Measurements from ENCODE around the gene FRMD3.

DNA sequence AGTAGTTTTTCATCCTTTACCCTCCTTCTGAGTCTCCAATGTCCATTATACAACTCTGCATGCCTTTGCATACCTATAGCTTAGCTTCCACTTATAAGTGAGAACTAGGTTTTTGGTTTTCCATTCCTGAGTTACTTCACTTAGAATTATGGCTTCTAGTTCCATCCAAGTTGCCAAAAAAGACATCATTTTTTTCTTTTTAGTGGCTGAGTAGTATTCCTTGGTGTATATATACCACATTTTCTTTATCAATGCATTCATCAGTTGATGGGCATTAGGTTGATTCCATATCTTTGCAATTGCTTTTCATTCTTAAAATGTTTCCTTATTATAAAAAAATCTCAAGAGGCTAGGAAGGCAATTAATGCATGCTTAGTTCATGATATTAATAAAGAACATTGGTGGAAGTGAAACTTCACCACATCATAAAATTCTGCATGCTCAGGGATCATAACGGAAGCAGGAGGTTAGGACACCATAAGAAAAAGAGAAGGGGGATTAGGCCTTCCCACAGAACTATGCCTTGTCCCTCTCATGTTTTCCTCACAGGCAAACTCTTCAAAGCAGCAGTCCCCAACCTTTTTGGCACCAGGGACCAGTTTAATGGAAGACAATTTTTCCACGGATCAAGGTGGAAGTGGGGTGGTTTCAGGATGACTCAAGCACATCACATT is 105.2 kb downstream of the FRMD3 start:
- TF ChIP-seq, protein P1, sequence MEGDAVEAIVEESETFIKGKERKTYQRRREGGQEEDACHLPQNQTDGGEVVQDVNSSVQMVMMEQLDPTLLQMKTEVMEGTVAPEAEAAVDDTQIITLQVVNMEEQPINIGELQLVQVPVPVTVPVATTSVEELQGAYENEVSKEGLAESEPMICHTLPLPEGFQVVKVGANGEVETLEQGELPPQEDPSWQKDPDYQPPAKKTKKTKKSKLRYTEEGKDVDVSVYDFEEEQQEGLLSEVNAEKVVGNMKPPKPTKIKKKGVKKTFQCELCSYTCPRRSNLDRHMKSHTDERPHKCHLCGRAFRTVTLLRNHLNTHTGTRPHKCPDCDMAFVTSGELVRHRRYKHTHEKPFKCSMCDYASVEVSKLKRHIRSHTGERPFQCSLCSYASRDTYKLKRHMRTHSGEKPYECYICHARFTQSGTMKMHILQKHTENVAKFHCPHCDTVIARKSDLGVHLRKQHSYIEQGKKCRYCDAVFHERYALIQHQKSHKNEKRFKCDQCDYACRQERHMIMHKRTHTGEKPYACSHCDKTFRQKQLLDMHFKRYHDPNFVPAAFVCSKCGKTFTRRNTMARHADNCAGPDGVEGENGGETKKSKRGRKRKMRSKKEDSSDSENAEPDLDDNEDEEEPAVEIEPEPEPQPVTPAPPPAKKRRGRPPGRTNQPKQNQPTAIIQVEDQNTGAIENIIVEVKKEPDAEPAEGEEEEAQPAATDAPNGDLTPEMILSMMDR (IDR thresholded peaks at IDR 0.05), result no peak
- TF ChIP-seq POLR2A (IDR thresholded peaks at IDR 0.05), result no peak
